Adipocyte (in vitro differentiated cells): Measurements from ENCODE around the gene GNG11.

Source experiments
- DNase-seq: peaks from one replicate; pipeline ENCODE4 v3.0.0-alpha.2; 2015; ENCODE audit warnings: low read depth
- H3K27me3 ChIP-seq: replicated peaks from 2 replicates; pipeline ENCODE4 v1.7.0; 2013; ENCODE audit warnings: mild to moderate bottlenecking, low read length, moderate library complexity; ENCODE audit not compliant: control insufficient read depth, insufficient read depth
- H3K36me3 ChIP-seq: 2 replicates; pipeline ENCODE4 v1.7.0; 2013; ENCODE audit warnings: low read length, mild to moderate bottlenecking, moderate library complexity; ENCODE audit not compliant: control insufficient read depth, insufficient read depth, severe bottlenecking
- H3K4me1 ChIP-seq: 2 replicates; pipeline ENCODE4 v1.7.0; 2013; ENCODE audit warnings: mild to moderate bottlenecking, low read length, moderate library complexity; ENCODE audit not compliant: control insufficient read depth, insufficient read depth
- H3K4me3 ChIP-seq: 2 replicates; pipeline ENCODE4 v1.7.0; 2013; ENCODE audit warnings: mild to moderate bottlenecking, low read length, moderate library complexity
- H3K9ac ChIP-seq: 2 replicates; pipeline ENCODE4 v1.7.0; 2013; ENCODE audit warnings: mild to moderate bottlenecking, low read length, moderate library complexity
- H3K9me3 ChIP-seq: 2 replicates; pipeline ENCODE4 v1.7.0; 2013; ENCODE audit warnings: mild to moderate bottlenecking, low read length, moderate library complexity; ENCODE audit not compliant: control insufficient read depth

GNG11 gene

DNA sequence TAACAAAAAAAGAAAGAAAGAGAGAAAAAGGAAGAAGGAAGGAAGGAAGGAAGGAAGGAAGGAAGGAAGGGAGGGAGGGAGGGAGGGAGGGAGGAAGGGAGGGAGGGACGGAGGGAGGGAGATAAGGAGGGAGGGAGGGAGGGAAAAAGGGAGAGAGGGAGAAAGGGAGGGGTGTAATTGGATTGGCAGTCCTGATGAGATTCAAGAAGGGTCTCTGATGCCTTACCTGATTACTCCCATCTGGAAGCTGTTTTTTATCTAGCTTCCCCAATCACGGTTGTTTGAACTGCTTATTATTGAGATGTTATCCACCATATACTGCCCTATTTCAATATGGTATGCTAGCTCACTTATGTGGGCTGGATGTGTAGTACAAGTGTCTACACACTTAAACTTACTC is 27.3 kb downstream of the GNG11 start:
- DNase-seq = no peak
- Histone ChIP-seq H3K9ac (no peak overlapping the region), H3K36me3 (no peaks in the 10 kb centered on the region), H3K27me3 (no peaks in the 10 kb centered on the region), H3K4me3 (no peak overlapping the region), H3K4me1 (peaks cover 17% of the 10 kb centered on the region), H3K9me3 (no peaks in the 10 kb centered on the region)

DNA sequence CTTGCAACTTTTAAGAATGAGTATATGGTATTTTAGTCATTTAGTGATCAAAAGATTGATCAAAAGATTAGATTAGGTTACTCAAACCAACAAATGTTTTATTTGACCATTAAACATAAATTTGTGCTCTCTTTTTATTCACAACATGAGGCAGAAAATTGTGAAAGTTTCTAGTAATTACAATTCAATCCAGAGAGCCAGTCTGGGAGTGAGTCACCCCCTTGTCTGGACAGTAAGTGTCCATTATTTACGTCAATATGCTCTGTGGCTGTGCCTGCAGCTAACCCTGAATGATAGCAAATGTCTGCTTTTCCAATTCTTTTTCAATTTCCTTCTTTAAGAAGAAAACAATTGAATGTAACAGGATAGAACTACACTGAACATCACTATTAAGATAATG is 27.9 kb downstream of the GNG11 start:
- H3K27me3 ChIP-seq = no peaks in the 10 kb centered on the region
- peaks cover 17% of the 10 kb centered on the region for H3K4me1 ChIP-seq
- no peaks in the 10 kb centered on the region for H3K9me3 ChIP-seq
- no peaks in the 10 kb centered on the region for H3K36me3 ChIP-seq
- no peak overlapping the region for H3K9ac ChIP-seq
- H3K4me3 ChIP-seq = no peak overlapping the region
- DNase-seq = peak; percentile 83

DNA sequence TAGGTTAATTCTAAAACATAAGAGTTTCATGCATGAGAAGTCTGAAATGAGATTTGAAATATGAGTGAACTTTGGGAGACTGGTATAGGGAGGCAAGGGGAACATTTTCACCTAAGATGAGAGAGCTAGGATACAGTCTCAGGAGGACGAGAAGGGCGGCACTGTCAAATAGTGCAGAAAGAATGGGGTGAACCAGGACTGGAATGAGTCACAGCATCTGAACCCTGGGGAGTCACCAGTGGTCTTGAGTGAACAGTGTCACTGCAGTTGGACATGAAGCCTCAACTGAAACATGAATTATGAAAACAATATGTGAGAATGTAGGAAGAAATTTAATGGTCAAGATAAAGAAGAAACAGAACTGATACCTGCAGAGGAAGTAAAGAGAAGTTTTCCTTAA is 33.8 kb downstream of the GNG11 start:
- peaks cover 5% of the 10 kb centered on the region for H3K4me1 ChIP-seq
- no peaks in the 10 kb centered on the region for H3K9me3 ChIP-seq
- no peak overlapping the region for H3K4me3 ChIP-seq
- H3K9ac ChIP-seq = no peak overlapping the region
- H3K36me3 ChIP-seq = no peaks in the 10 kb centered on the region
- no peak for DNase-seq
- no peaks in the 10 kb centered on the region for H3K27me3 ChIP-seq

DNA sequence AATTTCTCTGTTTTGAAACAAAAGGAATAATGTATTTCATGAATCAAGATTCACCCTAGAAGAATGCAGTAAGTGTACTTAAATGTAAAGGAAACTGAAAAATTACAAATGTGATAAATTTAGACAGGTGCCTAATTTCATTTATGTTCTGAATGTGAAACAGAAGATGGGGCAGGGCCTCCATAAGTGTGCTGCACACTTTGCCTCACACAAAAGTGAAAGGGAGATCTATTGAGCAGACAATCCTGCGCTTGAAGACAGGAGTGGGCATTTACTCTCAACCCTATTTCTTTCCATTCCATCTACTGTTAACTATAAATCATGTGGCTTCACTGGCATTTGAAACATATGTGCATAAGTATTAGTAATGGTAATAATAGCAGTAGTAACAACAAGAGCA is 36.2 kb downstream of the GNG11 start:
- Histone ChIP-seq H3K4me3 (no peak overlapping the region), H3K9me3 (no peaks in the 10 kb centered on the region), H3K9ac (no peak overlapping the region), H3K4me1 (peaks cover 5% of the 10 kb centered on the region), H3K27me3 (no peaks in the 10 kb centered on the region), H3K36me3 (no peaks in the 10 kb centered on the region)
- DNase-seq = no peak

DNA sequence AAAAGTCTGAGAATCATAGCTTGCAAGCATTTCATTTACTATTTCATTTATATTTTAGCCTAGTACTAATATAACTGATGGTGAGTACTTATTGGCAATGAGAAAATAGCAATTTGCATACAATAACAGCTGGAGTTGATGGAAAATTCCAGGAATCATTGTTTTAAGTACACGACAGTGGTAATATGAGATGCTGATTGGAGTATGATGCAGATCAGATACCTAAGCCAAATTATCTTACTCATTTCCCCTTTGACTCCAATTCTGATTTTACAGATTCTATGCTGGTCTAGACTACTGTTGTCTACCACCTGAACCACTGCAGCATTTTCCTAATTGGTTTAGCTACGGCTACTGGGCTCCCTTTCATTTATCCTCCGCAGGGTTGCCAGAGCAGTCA is 36.7 kb downstream of the GNG11 start:
- Histone ChIP-seq H3K4me1 (peaks cover 5% of the 10 kb centered on the region), H3K36me3 (no peaks in the 10 kb centered on the region), H3K4me3 (no peak overlapping the region), H3K9ac (no peak overlapping the region), H3K27me3 (no peaks in the 10 kb centered on the region), H3K9me3 (no peaks in the 10 kb centered on the region)
- DNase-seq = peak; percentile 27

DNA sequence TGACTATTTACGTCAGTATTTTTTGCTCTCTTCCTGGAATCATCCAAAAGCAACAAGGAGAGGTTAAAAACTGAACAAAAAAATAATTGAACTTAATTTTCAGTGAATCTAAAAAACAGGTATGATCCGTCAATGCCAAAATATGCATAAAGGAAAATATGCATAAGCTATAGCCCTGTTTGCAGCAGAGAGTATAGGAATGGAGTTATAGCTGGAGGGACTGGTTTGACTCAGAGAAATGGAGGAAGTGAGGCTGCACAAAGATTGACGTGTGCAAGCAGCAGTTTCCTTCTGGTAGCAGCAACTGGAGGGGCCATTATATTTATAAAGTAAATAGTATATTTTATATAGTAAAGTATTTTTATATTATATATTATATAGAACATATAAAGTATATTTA is 37.1 kb downstream of the GNG11 start:
- Histone ChIP-seq H3K4me1 (peaks cover 5% of the 10 kb centered on the region), H3K27me3 (no peaks in the 10 kb centered on the region), H3K9me3 (no peaks in the 10 kb centered on the region), H3K9ac (no peak overlapping the region), H3K4me3 (no peak overlapping the region), H3K36me3 (no peaks in the 10 kb centered on the region)
- no peak for DNase-seq

DNA sequence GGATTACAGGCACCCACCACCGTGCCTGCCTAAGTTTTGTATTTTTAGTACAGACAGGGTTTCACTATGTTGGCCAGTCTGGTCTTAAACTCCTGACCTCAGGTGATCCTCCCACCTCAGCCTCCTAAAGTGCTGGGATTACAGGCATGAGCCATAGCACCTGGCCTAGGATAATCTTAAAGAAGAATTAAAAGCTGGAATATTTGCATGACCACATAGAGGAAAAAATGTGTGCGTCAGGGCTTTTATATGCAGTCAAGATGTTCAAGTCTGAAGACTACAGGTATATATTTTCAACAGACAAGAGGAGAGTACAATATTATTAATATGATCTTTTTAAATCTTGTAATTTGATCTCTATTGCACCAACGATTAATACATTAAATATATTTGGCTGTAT is 39.5 kb downstream of the GNG11 start:
- H3K9me3 ChIP-seq = no peaks in the 10 kb centered on the region
- DNase-seq = no peak
- no peak overlapping the region for H3K4me3 ChIP-seq
- no peaks in the 10 kb centered on the region for H3K27me3 ChIP-seq
- no peak overlapping the region for H3K9ac ChIP-seq
- peaks cover 5% of the 10 kb centered on the region for H3K4me1 ChIP-seq
- H3K36me3 ChIP-seq = no peaks in the 10 kb centered on the region

DNA sequence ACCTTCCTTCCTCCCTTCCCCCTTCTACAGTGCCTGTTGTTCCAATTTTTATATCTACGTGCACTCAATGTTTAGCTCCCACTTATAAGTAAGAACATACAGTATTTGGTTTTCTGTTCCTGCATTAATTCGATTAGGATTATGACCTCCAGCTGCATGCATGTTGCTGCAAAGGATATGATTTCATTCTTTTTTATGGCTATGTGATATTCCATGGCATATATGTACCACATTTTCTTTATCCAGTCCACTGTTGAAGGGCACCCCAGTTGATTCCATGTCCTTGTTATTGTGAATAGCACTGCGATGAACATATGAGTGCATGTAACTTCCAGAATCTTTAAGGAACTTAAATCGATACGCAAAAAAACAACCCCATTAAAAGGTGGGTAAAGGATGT is 42.7 kb downstream of the GNG11 start:
- H3K36me3 ChIP-seq = no peaks in the 10 kb centered on the region
- H3K4me1 ChIP-seq = peaks cover 13% of the 10 kb centered on the region
- no peaks in the 10 kb centered on the region for H3K27me3 ChIP-seq
- no peak overlapping the region for H3K9ac ChIP-seq
- DNase-seq = no peak
- H3K4me3 ChIP-seq = no peak overlapping the region
- no peaks in the 10 kb centered on the region for H3K9me3 ChIP-seq

DNA sequence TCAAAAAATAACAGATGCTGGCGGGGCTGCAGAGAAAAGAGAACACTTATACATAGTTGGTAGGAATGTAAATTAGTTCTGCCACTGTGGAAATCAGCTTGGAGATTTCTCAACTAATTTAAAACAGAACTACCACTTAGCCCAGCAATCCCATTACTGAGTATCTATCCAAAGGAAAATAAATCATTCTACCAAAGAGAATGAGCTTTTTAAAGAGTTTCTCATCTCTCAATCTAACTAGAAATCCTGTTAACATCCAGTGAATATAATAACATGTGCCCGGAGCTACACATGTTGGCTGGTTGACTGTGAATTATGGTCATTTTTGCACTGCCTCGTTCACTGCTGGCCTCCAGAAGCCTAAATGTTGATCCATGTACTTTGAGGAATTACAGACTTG is 43.3 kb downstream of the GNG11 start:
- H3K4me3 ChIP-seq = no peak overlapping the region
- H3K9ac ChIP-seq = no peak overlapping the region
- H3K36me3 ChIP-seq = no peaks in the 10 kb centered on the region
- H3K9me3 ChIP-seq = no peaks in the 10 kb centered on the region
- DNase-seq = no peak
- no peaks in the 10 kb centered on the region for H3K27me3 ChIP-seq
- peaks cover 19% of the 10 kb centered on the region for H3K4me1 ChIP-seq

DNA sequence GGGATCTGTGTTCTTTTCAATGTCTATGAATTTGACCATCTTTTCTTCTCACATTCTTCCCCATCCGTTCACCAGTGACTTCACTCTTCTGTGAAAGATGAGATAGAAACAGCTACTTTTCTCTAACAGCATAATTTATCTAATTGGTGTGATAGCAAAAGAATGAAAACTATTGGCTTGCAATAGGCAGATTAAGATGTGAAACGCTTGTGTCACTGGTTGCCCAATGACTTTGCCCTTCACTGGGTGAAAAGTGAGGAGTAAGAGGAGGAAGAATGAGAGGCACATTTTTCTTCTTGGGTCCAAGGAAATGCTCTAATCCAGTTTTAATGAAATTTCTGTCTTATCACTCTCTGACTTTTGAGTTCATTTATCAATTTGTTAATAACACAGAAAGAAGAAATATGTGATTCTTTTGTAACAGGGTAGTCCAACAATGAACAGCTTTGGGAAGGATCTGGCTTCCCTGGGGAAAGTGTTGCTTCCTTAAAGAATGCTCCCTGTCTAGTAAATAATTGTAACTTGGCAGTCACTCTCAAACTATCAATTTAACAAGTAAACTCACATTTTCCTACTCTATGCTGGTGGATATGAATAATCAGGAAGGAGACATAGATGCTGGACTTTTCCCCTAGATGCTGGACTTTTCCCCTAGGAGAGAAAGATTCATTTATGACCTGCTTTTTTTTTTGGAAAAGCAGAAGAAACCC is 47.5 kb downstream of the GNG11 start:
- DNase-seq = no peak
- peak overlapping the region; percentile 47 for H3K4me3 ChIP-seq
- peak overlapping the region; percentile 53 for H3K9ac ChIP-seq
- no peaks in the 10 kb centered on the region for H3K9me3 ChIP-seq
- peaks cover 30% of the 10 kb centered on the region for H3K4me1 ChIP-seq
- no peaks in the 10 kb centered on the region for H3K27me3 ChIP-seq
- H3K36me3 ChIP-seq = no peaks in the 10 kb centered on the region

DNA sequence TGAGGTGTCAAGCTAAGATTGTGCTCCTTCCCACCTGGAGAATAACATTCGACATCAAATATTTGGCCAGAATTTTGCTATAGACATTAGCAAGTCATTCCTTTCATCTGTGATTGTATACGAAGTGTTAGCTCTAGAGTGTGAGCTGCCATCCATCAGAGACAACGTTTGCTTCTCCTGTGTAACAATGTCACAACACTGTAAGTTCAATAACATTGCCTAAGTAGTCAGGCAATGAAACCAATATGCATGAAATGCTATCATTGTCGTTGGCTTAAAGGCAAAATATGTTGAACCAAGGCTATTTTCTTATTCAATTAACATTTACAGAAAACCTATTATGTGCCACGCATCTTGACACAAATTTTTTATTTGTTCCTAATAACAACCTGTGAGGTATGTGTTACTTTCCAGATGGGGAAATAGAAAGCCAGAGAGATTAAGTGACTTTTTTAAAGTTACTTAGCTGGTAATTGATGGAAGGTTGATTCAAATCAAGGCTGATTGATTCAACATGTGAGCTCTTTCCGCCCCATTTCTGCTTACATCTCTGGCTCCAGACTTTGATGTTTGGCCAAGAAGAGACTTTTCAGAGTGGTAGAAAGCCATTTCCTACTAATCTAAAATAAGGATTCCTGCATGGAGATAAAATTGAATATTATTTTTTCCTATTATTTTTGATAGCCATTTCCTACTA is 50.6 kb downstream of the GNG11 start:
- peaks cover 30% of the 10 kb centered on the region for H3K4me1 ChIP-seq
- no peaks in the 10 kb centered on the region for H3K9me3 ChIP-seq
- no peak for DNase-seq
- H3K27me3 ChIP-seq = no peaks in the 10 kb centered on the region
- H3K4me3 ChIP-seq = no peak overlapping the region
- no peaks in the 10 kb centered on the region for H3K36me3 ChIP-seq
- no peak overlapping the region for H3K9ac ChIP-seq

DNA sequence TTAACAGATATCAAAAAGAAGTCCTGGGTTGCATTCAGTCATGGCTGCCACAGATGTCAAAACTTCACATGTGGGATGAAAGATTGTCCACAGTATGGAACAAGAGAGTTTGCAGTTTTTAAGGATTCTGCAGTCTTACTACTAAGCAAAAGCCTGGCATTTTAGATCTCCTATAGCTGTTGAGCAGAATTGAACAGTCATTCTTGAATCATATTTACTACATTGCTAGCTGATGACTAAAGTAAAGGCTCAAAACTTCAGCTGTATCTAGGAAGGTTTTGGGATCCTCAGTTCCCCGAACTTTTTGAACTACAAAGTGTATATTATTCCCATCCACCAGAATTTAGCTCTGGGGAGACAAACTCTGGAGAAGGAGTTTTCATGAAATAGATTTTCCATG is 51.6 kb downstream of the GNG11 start:
- no peak overlapping the region for H3K4me3 ChIP-seq
- H3K36me3 ChIP-seq = no peaks in the 10 kb centered on the region
- H3K9ac ChIP-seq = no peak overlapping the region
- peak; percentile 34 for DNase-seq
- H3K27me3 ChIP-seq = no peaks in the 10 kb centered on the region
- no peaks in the 10 kb centered on the region for H3K9me3 ChIP-seq
- H3K4me1 ChIP-seq = peaks cover 27% of the 10 kb centered on the region
